PFSK-1 (cell line): ENCODE measurements around the gene KCNJ5.

ENCODE experiments used
- SIN3A ChIP-seq: IDR thresholded peaks from 2 replicates; pipeline ENCODE4 v1.6.1; 2012; ENCODE audit warnings: mild to moderate bottlenecking, low read length, moderate library complexity, borderline replicate concordance; ENCODE audit not compliant: insufficient read depth
- TAF1 ChIP-seq: IDR thresholded peaks from 2 replicates; pipeline ENCODE4 v1.6.1; 2012; ENCODE audit warnings: low read length, control low read depth, borderline replicate concordance; ENCODE audit not compliant: insufficient read depth

DNA sequence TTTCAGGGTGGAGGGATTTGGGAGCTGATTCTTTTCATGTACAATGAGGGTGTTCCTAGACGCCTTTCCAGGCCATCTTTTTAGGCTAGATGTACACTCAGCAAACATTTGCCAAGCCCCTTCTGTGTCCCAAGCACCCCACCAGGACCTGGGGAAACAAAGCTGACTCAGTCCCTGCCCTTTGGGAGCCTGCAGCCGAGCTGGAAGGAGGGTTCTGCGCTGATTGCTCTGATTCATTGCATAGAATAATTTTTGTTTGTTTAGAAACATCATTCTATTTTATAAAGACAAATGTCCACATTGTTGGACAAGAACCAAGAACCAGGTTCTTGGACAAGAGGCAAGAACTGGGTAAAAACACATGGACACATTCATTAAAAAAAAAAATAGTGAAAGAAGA lies 34.8 kb downstream of the KCNJ5 start:
- TF ChIP-seq TAF1 (no peak), SIN3A (no peak)
